Astrocyte (in vitro differentiated cells and primary cell): ENCODE data around the gene CDC42EP4. TPM values are rescaled to one million over a fixed set of nuclear protein-coding genes. Genes with fewer than 3 reads are reported as not detected.

Source experiments
- DNase-seq: peaks from one replicate; pipeline ENCODE4 v3.0.0-alpha.2; 2010; ENCODE audit warnings: low read depth
- FAIRE-seq: peaks from 2 replicates; lab custom pipeline; 2011; peaks lifted over from hg19 to GRCh38; lab: Jason Lieb, UNC
- H2AFZ ChIP-seq: 2 replicates; pipeline ENCODE4 v1.6.0; 2012; ENCODE audit warnings: low read depth, low read length, inconsistent platforms
- H3K27ac ChIP-seq: 2 replicates; pipeline ENCODE4 v1.5.1; 2011; ENCODE audit warnings: low read depth, low read length, inconsistent platforms
- H3K27me3 ChIP-seq: 2 replicates; pipeline ENCODE4 v1.6.0; 2011; ENCODE audit warnings: low read length, inconsistent platforms; ENCODE audit not compliant: insufficient read depth
- H3K36me3 ChIP-seq: 2 replicates; pipeline ENCODE4 v1.5.1; 2011; ENCODE audit warnings: low read length, inconsistent platforms; ENCODE audit not compliant: insufficient read depth
- H3K4me1 ChIP-seq: 2 replicates; pipeline ENCODE4 v1.5.1; 2011; ENCODE audit warnings: low read length, inconsistent platforms; ENCODE audit not compliant: insufficient read depth
- H3K4me2 ChIP-seq: 2 replicates; pipeline ENCODE4 v1.6.0; 2012; ENCODE audit warnings: low read length, inconsistent platforms
- H3K4me3 ChIP-seq: 2 replicates; pipeline ENCODE4 v1.5.1; 2011; ENCODE audit warnings: low read depth, mild to moderate bottlenecking, low read length, inconsistent platforms; ENCODE audit not compliant: insufficient read depth
- H3K79me2 ChIP-seq: 2 replicates; pipeline ENCODE4 v1.6.0; 2012; ENCODE audit warnings: mild to moderate bottlenecking, low read length, inconsistent platforms; ENCODE audit not compliant: insufficient read depth
- H3K9ac ChIP-seq: 2 replicates; pipeline ENCODE4 v1.6.0; 2012; ENCODE audit warnings: mild to moderate bottlenecking, low read length, inconsistent platforms
- H3K9me3 ChIP-seq: 2 replicates; pipeline ENCODE4 v1.5.1; 2012; ENCODE audit warnings: low read depth, mild to moderate bottlenecking, low read length, inconsistent platforms; ENCODE audit not compliant: insufficient read depth
- H4K20me1 ChIP-seq: 2 replicates; pipeline ENCODE4 v1.6.0; 2012; ENCODE audit warnings: low read length, inconsistent platforms; ENCODE audit not compliant: insufficient read depth
- H3K27ac Mint-ChIP-seq: one replicate; pipeline ENCODE4 v1.8.0; 2021; ENCODE audit warnings: mild to moderate bottlenecking, mixed read lengths; ENCODE audit not compliant: unreplicated experiment
- H3K27me3 Mint-ChIP-seq: one replicate; pipeline ENCODE4 v1.8.0; 2021; ENCODE audit warnings: low read depth, mixed read lengths; ENCODE audit not compliant: unreplicated experiment
- H3K36me3 Mint-ChIP-seq: one replicate; pipeline ENCODE4 v1.8.0; 2021; ENCODE audit warnings: low read depth, mixed read lengths; ENCODE audit not compliant: unreplicated experiment
- H3K4me1 Mint-ChIP-seq: one replicate; pipeline ENCODE4 v1.8.0; 2021; ENCODE audit warnings: low read depth, mixed read lengths; ENCODE audit not compliant: unreplicated experiment
- H3K4me3 Mint-ChIP-seq: one replicate; pipeline ENCODE4 v1.8.0; 2021; ENCODE audit warnings: mild to moderate bottlenecking, moderate library complexity, mixed read lengths; ENCODE audit not compliant: unreplicated experiment
- H3K9me3 Mint-ChIP-seq: one replicate; pipeline ENCODE4 v1.8.0; 2021; ENCODE audit warnings: mild to moderate bottlenecking, mixed read lengths; ENCODE audit not compliant: unreplicated experiment
- CTCF ChIP-seq: IDR thresholded peaks from 2 replicates; pipeline ENCODE4 v1.5.1; 2011; ENCODE audit warnings: low read depth, mild to moderate bottlenecking, inconsistent platforms, low read length, moderate library complexity; ENCODE audit not compliant: insufficient read depth
- EZH2 ChIP-seq: IDR thresholded peaks from 2 replicates; pipeline ENCODE4 v1.6.1; 2012; ENCODE audit warnings: mild to moderate bottlenecking, low read length, inconsistent platforms; ENCODE audit not compliant: insufficient read depth
- total RNA-seq: library from RNA; stranded (reverse); gene quantifications from 2 replicates; pipeline ENCODE4 v1.2.1, GENCODE V29; 2021

The CDC42EP4 gene
- total RNA-seq, 1 donor from 2014 or later, result 15.8 TPM

GRCh38 chr17:73343168-73343634 lies 31.4 kb upstream of the CDC42EP4 start:
- H2AFZ ChIP-seq, result peak overlapping the region; percentile 78
- H3K27me3 Mint-ChIP-seq, result no peaks in the 10 kb centered on the region
- peak overlapping the region; percentile 75 for H3K9ac ChIP-seq
- H3K9me3 ChIP-seq, result no peaks in the 10 kb centered on the region
- H3K9me3 Mint-ChIP-seq, result no peaks in the 10 kb centered on the region
- H4K20me1 ChIP-seq, result no peaks in the 10 kb centered on the region
- DNase-seq (peak; percentile 75), FAIRE-seq (no peak)
- no peaks in the 10 kb centered on the region for H3K36me3 Mint-ChIP-seq
- peak overlapping the region; percentile 8 for H3K4me3 ChIP-seq
- H3K27ac ChIP-seq, result peak overlapping the region; percentile 81
- TF ChIP-seq CTCF (no peak), EZH2 (no peak)
- peaks cover 29% of the 10 kb centered on the region for H3K4me1 Mint-ChIP-seq
- peaks cover 50% of the 10 kb centered on the region for H3K4me1 ChIP-seq
- H3K27ac Mint-ChIP-seq, result peak overlapping the region; percentile 85
- H3K4me2 ChIP-seq, result peak overlapping the region; percentile 82
- no peaks in the 10 kb centered on the region for H3K79me2 ChIP-seq
- H3K27me3 ChIP-seq, result no peaks in the 10 kb centered on the region
- H3K4me3 Mint-ChIP-seq, result peak overlapping the region; percentile 62
- no peaks in the 10 kb centered on the region for H3K36me3 ChIP-seq

GRCh38 chr17:73342541-73343167 lies 30.9 kb upstream of the CDC42EP4 start:
- Mint-ChIP-seq H3K27me3 (no peaks in the 10 kb centered on the region), H3K36me3 (no peaks in the 10 kb centered on the region), H3K9me3 (no peaks in the 10 kb centered on the region), H3K27ac (peak overlapping the region; percentile 85), H3K4me1 (peaks cover 26% of the 10 kb centered on the region), H3K4me3 (peak overlapping the region; percentile 62)
- Histone ChIP-seq H3K27ac (peak overlapping the region; percentile 81), H2AFZ (peak overlapping the region; percentile 78), H4K20me1 (no peaks in the 10 kb centered on the region), H3K79me2 (no peaks in the 10 kb centered on the region), H3K4me1 (peaks cover 55% of the 10 kb centered on the region), H3K27me3 (no peaks in the 10 kb centered on the region), H3K4me3 (peak overlapping the region; percentile 8), H3K4me2 (peak overlapping the region; percentile 82), H3K9me3 (no peaks in the 10 kb centered on the region), H3K36me3 (no peaks in the 10 kb centered on the region), H3K9ac (peak overlapping the region; percentile 75)
- TF ChIP-seq CTCF (no peak), EZH2 (no peak)
- FAIRE-seq (no peak), DNase-seq (peak; percentile 62)

GRCh38 chr17:73342050-73342522 lies 30.3 kb upstream of the CDC42EP4 start:
- peak overlapping the region; percentile 75 for H3K9ac ChIP-seq
- H3K4me1 Mint-ChIP-seq, result peaks cover 27% of the 10 kb centered on the region
- no peaks in the 10 kb centered on the region for H3K27me3 ChIP-seq
- H3K9me3 ChIP-seq, result no peaks in the 10 kb centered on the region
- H3K4me2 ChIP-seq, result peak overlapping the region; percentile 82
- TF ChIP-seq EZH2, result no peak
- no peak for TF ChIP-seq CTCF
- no peaks in the 10 kb centered on the region for H3K79me2 ChIP-seq
- H3K36me3 ChIP-seq, result no peaks in the 10 kb centered on the region
- H3K27me3 Mint-ChIP-seq, result peaks cover 4% of the 10 kb centered on the region
- DNase-seq, result peak; percentile 89
- peak overlapping the region; percentile 81 for H3K27ac ChIP-seq
- H3K9me3 Mint-ChIP-seq, result no peaks in the 10 kb centered on the region
- no peak for FAIRE-seq
- H3K4me3 Mint-ChIP-seq, result no peak overlapping the region
- H4K20me1 ChIP-seq, result no peaks in the 10 kb centered on the region
- peaks cover 51% of the 10 kb centered on the region for H3K4me1 ChIP-seq
- H3K4me3 ChIP-seq, result no peak overlapping the region
- peak overlapping the region; percentile 41 for H3K27ac Mint-ChIP-seq
- no peaks in the 10 kb centered on the region for H3K36me3 Mint-ChIP-seq
- H2AFZ ChIP-seq, result peak overlapping the region; percentile 62
